Activated CD4-positive, alpha-beta T cell treated with anti-CD3 and anti-CD28 coated beads, Interleukin-2, amount 10 ng/mL, durations not matched to agents 24 days and 14 days (primary cell): ENCODE measurements around the gene APP. TPM values are rescaled to one million over a fixed set of nuclear protein-coding genes. Genes with fewer than 3 reads are reported as not detected.
A peak's percentile ranks its signal among the peaks of the same experiment; 100 is the strongest.

Source experiments
- DNase-seq: peaks from one replicate; pipeline ENCODE4 v3.0.0; 2022
- H3K27ac Mint-ChIP-seq: one replicate; pipeline ENCODE4 v1.8.0; 2022; ENCODE audit warnings: mild to moderate bottlenecking, mixed read lengths
- H3K27me3 Mint-ChIP-seq: one replicate; pipeline ENCODE4 v1.8.0; 2022; ENCODE audit warnings: mixed read lengths
- H3K36me3 Mint-ChIP-seq: one replicate; pipeline ENCODE4 v1.8.0; 2022; ENCODE audit warnings: low read depth, mild to moderate bottlenecking, mixed read lengths
- H3K4me1 Mint-ChIP-seq: one replicate; pipeline ENCODE4 v1.8.0; 2021; ENCODE audit warnings: mixed read lengths
- H3K4me3 Mint-ChIP-seq: one replicate; pipeline ENCODE4 v1.8.0; 2022; ENCODE audit warnings: mild to moderate bottlenecking, moderate library complexity, mixed read lengths
- H3K9me3 Mint-ChIP-seq: one replicate; pipeline ENCODE4 v1.8.0; 2021; ENCODE audit warnings: mixed read lengths
- intact Hi-C: fragments of 100-400 bp; cut with micrococcal nuclease; formaldehyde crosslinking; loops from one replicate; pipeline ENCODE4 v1.15.1; 2023
- total RNA-seq: library from RNA; stranded (reverse); gene quantifications from 2 replicates; pipeline ENCODE4 v1.2.3, GENCODE V29; 2022

Gene APP
- total RNA-seq, 1 donor from 2014 or later, result 81.3 TPM

DNA sequence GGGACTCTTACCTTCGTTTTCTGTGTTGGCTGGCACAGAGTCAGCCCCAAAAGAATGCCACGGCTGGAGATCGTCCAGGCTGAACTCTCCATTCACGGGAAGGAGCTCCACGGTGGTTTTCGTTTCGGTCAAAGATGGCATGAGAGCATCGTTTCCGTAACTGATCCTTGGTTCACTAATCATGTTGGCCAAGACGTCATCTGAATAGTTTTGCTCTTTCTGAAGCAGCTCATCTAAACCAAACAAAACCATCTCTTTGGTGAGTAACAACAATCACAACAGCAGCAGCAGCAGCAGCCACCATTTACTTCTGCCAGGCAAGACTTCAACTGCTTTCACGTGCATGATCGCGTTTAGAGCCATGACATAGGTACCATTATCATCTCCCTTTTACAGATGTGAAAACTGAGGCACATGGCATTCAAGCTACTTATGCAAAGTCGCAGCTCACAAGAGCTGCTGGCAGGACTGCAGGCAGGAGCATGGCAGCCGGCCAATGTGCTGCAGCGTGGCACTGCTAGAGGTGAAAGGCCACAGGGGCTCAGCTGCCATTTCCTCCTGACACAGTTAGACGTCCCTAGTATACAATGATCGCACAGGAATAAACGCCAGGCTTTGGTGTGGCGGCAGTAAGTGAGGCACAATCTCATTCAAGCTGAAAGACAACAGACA, 258.7 kb downstream of the APP start:
- peak; percentile 45 for DNase-seq
- H3K27me3 Mint-ChIP-seq, result no peaks in the 10 kb centered on the region

DNA sequence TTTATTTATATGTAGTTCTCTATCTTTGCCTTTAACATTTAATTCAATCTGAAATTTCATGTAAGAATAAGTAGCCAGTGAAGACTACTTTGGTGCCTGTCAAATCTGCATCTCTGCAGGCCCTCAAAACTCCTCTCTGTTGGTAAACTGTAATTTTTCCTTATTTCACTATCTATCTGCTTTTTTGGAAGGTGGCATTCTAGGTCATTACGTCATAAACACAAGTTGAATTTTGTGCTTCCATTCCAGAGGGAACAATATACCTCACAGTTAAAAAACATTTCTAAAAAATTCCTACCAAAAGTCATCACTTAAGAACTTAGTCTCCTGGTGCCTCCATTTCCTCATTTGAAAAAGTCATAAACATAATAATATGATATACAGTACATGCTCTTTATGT, 259.8 kb downstream of the APP start:
- Mint-ChIP-seq H3K4me3 (no peak overlapping the region), H3K36me3 (no peaks in the 10 kb centered on the region), H3K9me3 (no peaks in the 10 kb centered on the region), H3K27me3 (no peaks in the 10 kb centered on the region), H3K27ac (no peak overlapping the region), H3K4me1 (no peaks in the 10 kb centered on the region)
- DNase-seq, result peak; percentile 8
- intact Hi-C loops, result no loop called here

More for the DNA sequence above, 258.7 kb downstream of the APP start:
- H3K36me3 Mint-ChIP-seq, result no peaks in the 10 kb centered on the region
- H3K4me1 Mint-ChIP-seq, result no peaks in the 10 kb centered on the region
- no peak overlapping the region for H3K27ac Mint-ChIP-seq
- H3K4me3 Mint-ChIP-seq, result no peak overlapping the region
- H3K9me3 Mint-ChIP-seq, result no peaks in the 10 kb centered on the region
- intact Hi-C loops, result no loop called here

- Mint-ChIP-seq H3K4me3 (no peak overlapping the region), H3K4me1 (no peaks in the 10 kb centered on the region), H3K9me3 (no peaks in the 10 kb centered on the region), H3K36me3 (no peaks in the 10 kb centered on the region), H3K27me3 (no peaks in the 10 kb centered on the region), H3K27ac (no peak overlapping the region)
- intact Hi-C loops, result no loop called here
- DNase-seq, result peak; percentile 9
These were observed 261.2 kb downstream of the APP start for GRCh38 chr21:25909341-25909740.

GRCh38 chr21:25908495-25908894, 262.1 kb downstream of the APP start:
- Mint-ChIP-seq H3K36me3 (no peaks in the 10 kb centered on the region), H3K27ac (no peak overlapping the region)

DNA sequence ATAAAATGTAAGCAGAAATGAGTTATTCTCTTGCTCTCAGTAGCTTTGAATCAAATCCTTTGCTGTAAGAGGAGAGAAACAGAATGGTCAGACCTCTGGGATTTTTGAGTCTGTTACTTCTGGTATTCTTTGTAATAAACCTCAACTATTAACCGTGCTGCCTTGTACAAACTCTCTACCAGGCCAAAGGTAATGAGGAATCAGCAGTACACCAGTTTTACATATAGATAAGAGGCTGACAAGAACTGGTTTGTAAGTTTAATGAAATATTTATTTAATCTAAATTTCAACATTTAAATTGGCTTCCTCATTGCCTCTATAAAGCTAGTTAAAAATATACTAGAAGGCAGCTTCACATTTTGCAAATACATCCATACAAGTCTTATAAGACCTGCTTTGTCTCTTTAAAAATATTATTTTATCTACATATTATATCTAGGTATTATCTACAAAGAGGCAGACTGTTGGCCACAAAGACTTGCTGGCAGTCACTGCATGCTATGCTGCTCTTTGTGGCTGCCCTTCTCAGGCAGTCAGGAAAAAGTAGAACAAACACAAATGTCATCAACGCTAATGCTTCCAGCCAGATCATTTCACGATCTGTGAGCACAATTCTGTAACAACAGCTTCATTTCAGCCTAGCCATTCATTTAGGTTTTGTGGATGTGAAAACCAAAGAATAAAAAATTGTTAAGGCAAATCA, 262.8 kb downstream of the APP start:
- H3K36me3 Mint-ChIP-seq, result peaks cover 1% of the 10 kb centered on the region
- H3K27ac Mint-ChIP-seq, result no peak overlapping the region
- intact Hi-C loops, result no loop called here
- no peaks in the 10 kb centered on the region for H3K27me3 Mint-ChIP-seq
- H3K4me1 Mint-ChIP-seq, result no peaks in the 10 kb centered on the region
- no peak overlapping the region for H3K4me3 Mint-ChIP-seq
- peak; percentile 48 for DNase-seq
- no peaks in the 10 kb centered on the region for H3K9me3 Mint-ChIP-seq

More at GRCh38 chr21:25908495-25908894, 262.1 kb downstream of the APP start:
- Mint-ChIP-seq H3K27me3 (no peaks in the 10 kb centered on the region), H3K4me1 (no peaks in the 10 kb centered on the region), H3K4me3 (no peak overlapping the region), H3K9me3 (no peaks in the 10 kb centered on the region)
- intact Hi-C loops, result no loop called here
- DNase-seq, result peak; percentile 7

DNA sequence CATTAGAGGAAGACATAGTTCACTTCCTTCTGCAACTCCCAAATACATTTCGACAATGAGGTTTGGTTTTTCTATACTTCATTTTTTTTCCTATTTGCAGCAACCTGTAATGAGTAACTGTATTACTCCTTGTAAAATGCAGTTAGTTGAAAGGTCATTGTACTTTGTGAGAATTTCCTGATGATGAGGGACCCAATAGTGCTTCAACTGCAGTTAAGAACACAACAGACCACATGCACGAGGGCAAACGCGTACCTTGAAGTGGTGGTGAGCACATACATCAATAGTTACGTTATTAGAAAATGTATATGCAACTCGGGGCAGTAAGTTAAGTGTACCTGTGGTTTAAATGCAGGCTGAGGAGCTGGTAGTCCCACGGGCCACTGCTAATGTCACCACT, 264.0 kb downstream of the APP start:
- no peaks in the 10 kb centered on the region for H3K27me3 Mint-ChIP-seq
- no peaks in the 10 kb centered on the region for H3K4me1 Mint-ChIP-seq
- DNase-seq, result peak; percentile 27
- no peak overlapping the region for H3K4me3 Mint-ChIP-seq
- no peaks in the 10 kb centered on the region for H3K9me3 Mint-ChIP-seq
- no peak overlapping the region for H3K27ac Mint-ChIP-seq
- H3K36me3 Mint-ChIP-seq, result peaks cover 1% of the 10 kb centered on the region
- intact Hi-C loops, result no loop called here

GRCh38 chr21:25905126-25905525, 265.4 kb downstream of the APP start:
- Mint-ChIP-seq H3K4me1 (no peaks in the 10 kb centered on the region), H3K27me3 (no peaks in the 10 kb centered on the region), H3K36me3 (peaks cover 1% of the 10 kb centered on the region), H3K27ac (no peak overlapping the region), H3K4me3 (no peak overlapping the region), H3K9me3 (no peaks in the 10 kb centered on the region)
- intact Hi-C loops, result no loop called here
- DNase-seq, result no peak

- H3K4me1 Mint-ChIP-seq, result no peaks in the 10 kb centered on the region
- H3K9me3 Mint-ChIP-seq, result no peaks in the 10 kb centered on the region
- DNase-seq, result no peak
- no peaks in the 10 kb centered on the region for H3K27me3 Mint-ChIP-seq
- intact Hi-C loops, result no loop called here
- H3K27ac Mint-ChIP-seq, result no peak overlapping the region
- H3K36me3 Mint-ChIP-seq, result peaks cover 1% of the 10 kb centered on the region
- no peak overlapping the region for H3K4me3 Mint-ChIP-seq
These were observed 266.4 kb downstream of the APP start for GRCh38 chr21:25904044-25904695.

GRCh38 chr21:25903607-25904006, 267.0 kb downstream of the APP start:
- no peaks in the 10 kb centered on the region for H3K4me1 Mint-ChIP-seq
- no peaks in the 10 kb centered on the region for H3K9me3 Mint-ChIP-seq
- H3K27ac Mint-ChIP-seq, result no peak overlapping the region
- peaks cover 1% of the 10 kb centered on the region for H3K36me3 Mint-ChIP-seq
- intact Hi-C loops, result no loop called here
- no peaks in the 10 kb centered on the region for H3K27me3 Mint-ChIP-seq
- peak; percentile 24 for DNase-seq
- no peak overlapping the region for H3K4me3 Mint-ChIP-seq

GRCh38 chr21:25901330-25901979, 269.1 kb downstream of the APP start:
- intact Hi-C loops, result no loop called here
- Mint-ChIP-seq H3K27me3 (no peaks in the 10 kb centered on the region), H3K4me3 (no peak overlapping the region), H3K27ac (no peak overlapping the region), H3K4me1 (peaks cover 4% of the 10 kb centered on the region), H3K36me3 (peaks cover 1% of the 10 kb centered on the region), H3K9me3 (no peaks in the 10 kb centered on the region)
- peak; percentile 47 for DNase-seq

- DNase-seq, result peak; percentile 14
- H3K27me3 Mint-ChIP-seq, result no peaks in the 10 kb centered on the region
- H3K4me1 Mint-ChIP-seq, result peaks cover 5% of the 10 kb centered on the region
- intact Hi-C loops, result loop anchor here (5.0 kb wide), 1 partner anchor 819 kb away; no protein-coding TSS in a partner anchor
- no peaks in the 10 kb centered on the region for H3K9me3 Mint-ChIP-seq
- H3K4me3 Mint-ChIP-seq, result no peak overlapping the region
- peaks cover 5% of the 10 kb centered on the region for H3K36me3 Mint-ChIP-seq
- no peak overlapping the region for H3K27ac Mint-ChIP-seq
These were observed 271.9 kb downstream of the APP start for GRCh38 chr21:25898671-25899070.

DNA sequence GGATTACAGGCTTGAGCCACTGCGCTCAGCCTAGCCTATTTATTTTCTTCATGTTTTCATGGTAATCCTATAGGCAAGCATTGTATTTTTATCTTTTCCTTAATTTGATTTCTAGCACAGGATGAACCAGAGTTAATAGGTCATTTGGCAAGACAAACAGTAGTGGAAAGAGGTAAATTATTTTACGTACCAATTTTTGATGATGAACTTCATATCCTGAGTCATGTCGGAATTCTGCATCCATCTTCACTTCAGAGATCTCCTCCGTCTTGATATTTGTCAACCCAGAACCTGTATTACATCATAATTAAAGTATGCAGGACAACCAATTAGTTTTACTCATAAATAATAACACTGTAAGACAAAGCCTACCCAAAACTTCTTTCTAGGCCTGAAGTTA, 273.2 kb downstream of the APP start:
- Mint-ChIP-seq H3K9me3 (no peaks in the 10 kb centered on the region), H3K36me3 (peaks cover 4% of the 10 kb centered on the region), H3K27me3 (no peaks in the 10 kb centered on the region), H3K4me3 (no peak overlapping the region), H3K4me1 (peaks cover 5% of the 10 kb centered on the region), H3K27ac (no peak overlapping the region)
- intact Hi-C loops, result loop anchor here (5.0 kb wide), 1 partner anchor 820 kb away; no protein-coding TSS in a partner anchor
- DNase-seq, result peak; percentile 21

- DNase-seq, result peak; percentile 48
- Mint-ChIP-seq H3K4me3 (no peak overlapping the region), H3K36me3 (peaks cover 4% of the 10 kb centered on the region)
These were observed 274.0 kb downstream of the APP start for GRCh38 chr21:25896501-25897056.

More at GRCh38 chr21:25896501-25897056, 274.0 kb downstream of the APP start:
- no peaks in the 10 kb centered on the region for H3K9me3 Mint-ChIP-seq
- peaks cover 5% of the 10 kb centered on the region for H3K4me1 Mint-ChIP-seq
- H3K27ac Mint-ChIP-seq, result no peak overlapping the region
- intact Hi-C loops, result loop anchor here (5.0 kb wide), 1 partner anchor 821 kb away; no protein-coding TSS in a partner anchor
- H3K27me3 Mint-ChIP-seq, result no peaks in the 10 kb centered on the region
